CD14-positive monocyte (primary cell): Measurements from ENCODE around the gene ADRB1. TPM values are rescaled to one million over a fixed set of nuclear protein-coding genes. Genes with fewer than 3 reads are reported as not detected.

Experiments
- DNase-seq, 3 donors: peaks; one replicate each; pipeline ENCODE4 v3.0.0-alpha.2; 2011 to 2022
- H2AFZ ChIP-seq: 2 replicates; pipeline ENCODE4 v1.6.0; 2012; ENCODE audit warnings: mild to moderate bottlenecking, low read depth, low read length, inconsistent platforms; ENCODE audit not compliant: insufficient read depth, poor library complexity, severe bottlenecking
- H3K27ac ChIP-seq, 2 donors: 1 replicate in 1 of 2; 2 replicates in 1 of 2; pipeline ENCODE4 v1.5.1; 2012 to 2013; ENCODE audit warnings: low read length in 2 of 2, control low read depth in 1 of 2, inconsistent platforms in 1 of 2, low read depth in 1 of 2, mild to moderate bottlenecking in 1 of 2
- H3K27me3 ChIP-seq, 2 donors: one replicate each; pipeline versions ENCODE4 v1.6.0 to v1.6.1; 2011 to 2013; ENCODE audit warnings: low read length in 2 of 2; ENCODE audit not compliant: control insufficient read depth in 2 of 2, insufficient read depth in 2 of 2
- H3K36me3 ChIP-seq, 2 donors: replicated peaks in 1 of 2; 1 replicate in 1 of 2; 2 replicates in 1 of 2; pipeline versions ENCODE4 v1.5.1 to v1.6.1; 2012 to 2013; ENCODE audit warnings: low read length in 2 of 2, control low read depth in 1 of 2, inconsistent platforms in 1 of 2, mild to moderate bottlenecking in 1 of 2; ENCODE audit not compliant: insufficient read depth in 2 of 2, control insufficient read depth in 1 of 2
- H3K4me1 ChIP-seq, 2 donors: 1 replicate in 1 of 2; 2 replicates in 1 of 2; pipeline versions ENCODE4 v1.5.1 to v1.6.1; 2012 to 2013; ENCODE audit warnings: low read length in 2 of 2, control low read depth in 1 of 2, inconsistent platforms in 1 of 2, mild to moderate bottlenecking in 1 of 2, moderate library complexity in 1 of 2; ENCODE audit not compliant: insufficient read depth in 2 of 2, control insufficient read depth in 1 of 2
- H3K4me2 ChIP-seq: replicated peaks from 2 replicates; pipeline ENCODE3; 2012; ENCODE audit warnings: low read length, moderate library complexity, mild to moderate bottlenecking; ENCODE audit not compliant: poor library complexity, severe bottlenecking; ENCODE audit errors: extremely low read depth
- H3K4me3 ChIP-seq, 3 experiments: fragments of 200-600 bp in 1 of 3; sonication (generic) in 1 of 3; replicated peaks in 1 of 3; 1 replicate in 2 of 3; 2 replicates in 1 of 3; pipeline ENCODE4 v1.5.1; 2011 to 2013; ENCODE audit warnings: low read length in 3 of 3, mild to moderate bottlenecking in 3 of 3, control low read depth in 2 of 3, low read depth in 2 of 3, inconsistent platforms in 1 of 3, moderate library complexity in 1 of 3
- H3K79me2 ChIP-seq: 2 replicates; pipeline ENCODE4 v1.6.0; 2012; ENCODE audit warnings: mild to moderate bottlenecking, control low read depth, inconsistent platforms, low read length, moderate library complexity; ENCODE audit not compliant: insufficient read depth
- H3K9ac ChIP-seq: 2 replicates; pipeline ENCODE4 v1.6.0; 2017; ENCODE audit warnings: low read length, mild to moderate bottlenecking; ENCODE audit not compliant: insufficient read depth, poor library complexity, severe bottlenecking
- H3K9me3 ChIP-seq, 2 donors: replicated peaks in 1 of 2; 1 replicate in 1 of 2; 2 replicates in 1 of 2; pipeline versions ENCODE4 v1.5.1 to v1.6.1; 2012 to 2013; ENCODE audit warnings: low read length in 2 of 2, control low read depth in 1 of 2; ENCODE audit not compliant: control insufficient read depth in 1 of 2, insufficient read depth in 1 of 2
- H4K20me1 ChIP-seq: 2 replicates; pipeline ENCODE4 v1.6.0; 2012; ENCODE audit warnings: mild to moderate bottlenecking, low read length, control low read depth, moderate library complexity; ENCODE audit not compliant: insufficient read depth
- H3K27ac Mint-ChIP-seq, 7 donors: one replicate each; pipeline ENCODE4 v1.8.0; 2020; ENCODE audit warnings: mild to moderate bottlenecking in 7 of 7, mixed read lengths in 7 of 7, moderate library complexity in 6 of 7, inconsistent platforms in 2 of 7
- H3K27me3 Mint-ChIP-seq, 3 donors: one replicate each; pipeline ENCODE4 v1.8.0; 2021 to 2022; ENCODE audit warnings: low read depth in 3 of 3, mild to moderate bottlenecking in 3 of 3, mixed read lengths in 3 of 3, moderate library complexity in 3 of 3, inconsistent platforms in 1 of 3
- H3K36me3 Mint-ChIP-seq, 2 donors: one replicate each; pipeline ENCODE4 v1.8.0; 2020; ENCODE audit warnings: mixed read lengths in 2 of 2, inconsistent platforms in 1 of 2, mild to moderate bottlenecking in 1 of 2
- H3K4me1 Mint-ChIP-seq: one replicate; pipeline ENCODE4 v1.8.0; 2020; ENCODE audit warnings: mild to moderate bottlenecking, mixed read lengths
- H3K4me3 Mint-ChIP-seq, 2 donors: one replicate each; pipeline ENCODE4 v1.8.0; 2020; ENCODE audit warnings: mild to moderate bottlenecking in 2 of 2, mixed read lengths in 2 of 2, moderate library complexity in 1 of 2
- H3K9me3 Mint-ChIP-seq, 7 donors: one replicate each; pipeline ENCODE4 v1.8.0; 2020 to 2022; ENCODE audit warnings: mixed read lengths in 7 of 7, mild to moderate bottlenecking in 6 of 7, moderate library complexity in 6 of 7, inconsistent platforms in 2 of 7
- WGBS: methylation state at CpG from one replicate; pipeline ENCODE4 v1.1.5; 2013; ENCODE audit warnings: missing lambda C conversion rate; ENCODE audit not compliant: insufficient coverage; 5-methylcytosine and 5-hydroxymethylcytosine counted together
- intact Hi-C, 2 donors: fragments of 100-400 bp; cut with micrococcal nuclease; formaldehyde crosslinking; loops; one replicate each; pipeline versions ENCODE4 v1.15.0 to v1.15.1; 2023
- polyA plus RNA-seq, 3 donors: library from polyadenylated mRNA; depleted of rRNA in 1 of 3; unstranded in 2 of 3; stranded (reverse) in 1 of 3; fragments of 300-500 nt in 2 of 3; fragments of >200 nt in 1 of 3; fragmentation: Illumina TruSeq in 2 of 3; gene quantifications; 1 replicate in 2 of 3; 2 replicates in 1 of 3; pipeline ENCODE4 v1.2.3, GENCODE V29; 2012 to 2021
- TF ChIP-seq, protein P1 (sequence below): fragments of 200-600 bp; IDR thresholded peaks from one replicate; pipeline ENCODE4 v1.8.0; 2022; ENCODE audit warnings: antibody characterized with exemption, mild to moderate bottlenecking

Gene ADRB1
- polyA plus RNA-seq, 3 donors, result 0.05 to 3.4 TPM; not detected in 1

DNA sequence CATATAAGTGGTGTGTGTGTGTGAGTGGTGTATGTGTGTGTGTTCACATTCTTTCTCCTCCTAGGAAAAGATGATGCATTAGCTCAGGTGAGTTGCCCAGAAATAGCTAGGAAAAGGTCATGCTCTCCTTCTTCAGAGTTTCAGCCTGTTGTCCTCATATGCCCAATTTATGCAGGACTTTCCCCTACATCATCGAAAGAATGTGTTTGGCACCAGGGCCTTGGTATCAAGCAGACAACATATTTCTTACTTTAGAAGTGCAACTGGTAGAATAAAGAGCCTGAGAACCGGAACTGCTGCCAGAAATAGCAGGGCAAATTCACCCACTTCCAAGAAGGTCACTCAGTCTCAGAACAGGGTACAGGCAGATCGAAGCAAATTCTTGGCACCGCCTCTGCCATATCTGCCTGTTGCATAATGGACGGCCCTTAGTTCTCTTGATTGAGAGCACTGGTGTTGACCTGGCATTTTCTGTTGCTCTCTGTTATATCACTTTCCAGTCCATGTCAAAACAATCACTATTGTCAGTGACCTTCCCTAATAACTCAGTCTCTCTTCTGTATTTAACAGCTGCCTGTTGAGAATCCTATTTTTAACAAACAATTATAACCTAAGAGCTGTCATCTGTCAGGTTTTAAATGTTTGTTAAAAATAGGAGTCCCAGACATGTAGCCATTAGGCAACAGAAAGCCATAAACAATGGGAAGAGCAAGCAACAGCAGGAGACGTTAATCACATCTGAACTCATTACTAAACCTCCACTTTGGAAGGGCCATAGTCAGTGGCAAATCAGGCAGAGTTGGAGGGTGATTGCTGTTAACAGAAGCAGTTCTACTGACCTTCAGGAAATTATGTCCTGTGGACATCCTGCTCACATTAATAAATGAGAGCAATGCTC, 20.7 kb downstream of the ADRB1 start:
- whole genome bisulfite sequencing, result 77% methylated on average over 4 of the region's 6 CpGs
- H3K4me3 Mint-ChIP-seq, result peak overlapping the region in 1 of 2 donors; percentile 54
- Histone ChIP-seq H3K27ac (no peak overlapping the region), H3K27me3 (peaks cover 0 to 2% of the 10 kb centered on the region in 2 donors), H3K9ac (no peak overlapping the region), H3K79me2 (no peaks in the 10 kb centered on the region), H2AFZ (no peak overlapping the region), H4K20me1 (no peaks in the 10 kb centered on the region), H3K9me3 (no peaks in the 10 kb centered on the region), H3K4me3 (no peak overlapping the region), H3K4me1 (peaks cover 50 to 65% of the 10 kb centered on the region in 2 donors), H3K4me2 (no peak overlapping the region), H3K36me3 (no peaks in the 10 kb centered on the region)
- H3K4me1 Mint-ChIP-seq, result peaks cover 63% of the 10 kb centered on the region
- DNase-seq, result no peak
- TF ChIP-seq, protein P1, sequence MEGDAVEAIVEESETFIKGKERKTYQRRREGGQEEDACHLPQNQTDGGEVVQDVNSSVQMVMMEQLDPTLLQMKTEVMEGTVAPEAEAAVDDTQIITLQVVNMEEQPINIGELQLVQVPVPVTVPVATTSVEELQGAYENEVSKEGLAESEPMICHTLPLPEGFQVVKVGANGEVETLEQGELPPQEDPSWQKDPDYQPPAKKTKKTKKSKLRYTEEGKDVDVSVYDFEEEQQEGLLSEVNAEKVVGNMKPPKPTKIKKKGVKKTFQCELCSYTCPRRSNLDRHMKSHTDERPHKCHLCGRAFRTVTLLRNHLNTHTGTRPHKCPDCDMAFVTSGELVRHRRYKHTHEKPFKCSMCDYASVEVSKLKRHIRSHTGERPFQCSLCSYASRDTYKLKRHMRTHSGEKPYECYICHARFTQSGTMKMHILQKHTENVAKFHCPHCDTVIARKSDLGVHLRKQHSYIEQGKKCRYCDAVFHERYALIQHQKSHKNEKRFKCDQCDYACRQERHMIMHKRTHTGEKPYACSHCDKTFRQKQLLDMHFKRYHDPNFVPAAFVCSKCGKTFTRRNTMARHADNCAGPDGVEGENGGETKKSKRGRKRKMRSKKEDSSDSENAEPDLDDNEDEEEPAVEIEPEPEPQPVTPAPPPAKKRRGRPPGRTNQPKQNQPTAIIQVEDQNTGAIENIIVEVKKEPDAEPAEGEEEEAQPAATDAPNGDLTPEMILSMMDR, result no peak
- peak overlapping the region in 1 of 7 donors; percentile 12 for H3K27ac Mint-ChIP-seq
- peaks cover 0 to 2% (median 0%) of the 10 kb centered on the region in 7 donors for H3K9me3 Mint-ChIP-seq
- peaks cover 0 to 5% of the 10 kb centered on the region in 2 donors for H3K36me3 Mint-ChIP-seq
- intact Hi-C loops, result loop anchor here in 1 of 2 donors (5.0 kb wide), 1 partner anchor 42 kb away; no protein-coding TSS in a partner anchor
- H3K27me3 Mint-ChIP-seq, result peaks cover 4 to 8% (median 6%) of the 10 kb centered on the region in 3 donors

DNA sequence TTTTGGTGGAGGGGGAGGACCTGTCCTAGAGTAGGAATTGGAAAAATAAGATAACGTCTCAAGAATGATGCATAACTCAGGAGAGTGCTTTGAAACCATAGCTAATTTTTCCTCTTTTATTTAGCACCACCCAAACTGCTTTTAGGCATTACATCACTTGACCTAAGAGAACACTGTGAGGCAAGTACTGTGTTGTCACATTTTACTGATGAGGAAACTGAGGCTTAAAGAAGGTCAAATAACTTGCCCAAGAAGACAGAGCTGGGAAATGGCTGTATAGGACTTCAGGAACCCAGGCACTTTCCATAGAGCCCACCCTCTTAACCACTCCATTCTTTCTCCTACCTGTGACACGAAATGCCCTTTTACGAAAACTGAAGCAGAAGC, 21.4 kb downstream of the ADRB1 start:
- no peak overlapping the region for H3K4me3 ChIP-seq
- no peaks in the 10 kb centered on the region for H3K79me2 ChIP-seq
- peaks cover 44 to 61% of the 10 kb centered on the region in 2 donors for H3K4me1 ChIP-seq
- peaks cover 0 to 2% of the 10 kb centered on the region in 2 donors for H3K36me3 Mint-ChIP-seq
- H3K9me3 ChIP-seq, result no peaks in the 10 kb centered on the region
- DNase-seq, result no peak
- peaks cover 0 to 2% of the 10 kb centered on the region in 2 donors for H3K27me3 ChIP-seq
- H3K27me3 Mint-ChIP-seq, result peaks cover 3 to 8% (median 6%) of the 10 kb centered on the region in 3 donors
- H2AFZ ChIP-seq, result no peak overlapping the region
- intact Hi-C loops, result no loop called here
- peaks cover 57% of the 10 kb centered on the region for H3K4me1 Mint-ChIP-seq
- no peaks in the 10 kb centered on the region for H4K20me1 ChIP-seq
- WGBS, result 100% methylated on average over 1 of the region's 3 CpGs
- no peak overlapping the region for H3K27ac ChIP-seq
- TF ChIP-seq, protein P1, result no peak
- peak overlapping the region in 1 of 2 donors; percentile 54 for H3K4me3 Mint-ChIP-seq
- H3K9ac ChIP-seq, result no peak overlapping the region
- H3K27ac Mint-ChIP-seq, result no peak overlapping the region
- H3K4me2 ChIP-seq, result no peak overlapping the region
- no peaks in the 10 kb centered on the region for H3K36me3 ChIP-seq
- H3K9me3 Mint-ChIP-seq, result peaks cover 0 to 2% (median 0%) of the 10 kb centered on the region in 7 donors
